ENCODE measurements around the gene IGFBP1. TPM values are rescaled to one million over a fixed set of nuclear protein-coding genes. Genes with fewer than 3 reads are reported as not detected.

IGFBP1 gene
- total and polyA plus RNA-seq, 2 of the 13 experiments (the other 11 are each of a cell fraction or from before 2014, with no cell fraction given) = 5.4 to 885 TPM

DNA sequence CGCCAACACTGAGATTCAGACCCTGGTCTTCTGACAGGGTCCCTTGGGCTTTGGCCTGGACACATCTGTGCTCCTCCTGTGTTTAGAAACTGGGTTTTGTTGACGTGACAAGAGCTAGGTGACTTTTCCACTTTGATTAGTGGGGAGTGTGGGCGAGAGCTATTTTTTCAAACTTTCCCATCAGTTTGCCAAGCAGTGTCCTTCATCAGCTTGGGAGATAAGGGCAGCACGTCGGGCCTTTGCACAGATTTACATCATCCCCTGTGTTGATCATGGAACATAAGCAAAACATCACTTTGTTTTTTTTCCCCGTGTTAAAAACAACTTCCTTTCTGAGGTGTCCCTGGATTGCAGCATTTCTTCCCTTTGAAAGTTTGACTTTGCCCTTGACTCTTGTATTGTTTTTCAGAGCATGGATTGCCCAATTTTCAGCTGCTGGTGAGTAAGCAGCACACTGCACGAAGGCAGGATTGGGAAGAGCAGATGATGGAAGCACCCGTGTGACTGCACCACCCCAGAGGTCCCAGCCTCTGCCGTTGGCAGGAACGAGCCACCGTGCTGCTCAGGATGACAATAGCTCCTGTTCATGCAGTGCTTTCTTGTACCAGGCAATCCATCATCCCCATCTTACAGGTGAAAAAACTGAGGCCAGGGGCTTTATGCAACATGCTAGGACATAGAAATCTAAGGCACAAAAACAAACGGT lies 6.4 kb upstream of the IGFBP1 start (continued):
- TF ChIP-seq, protein P1, sequence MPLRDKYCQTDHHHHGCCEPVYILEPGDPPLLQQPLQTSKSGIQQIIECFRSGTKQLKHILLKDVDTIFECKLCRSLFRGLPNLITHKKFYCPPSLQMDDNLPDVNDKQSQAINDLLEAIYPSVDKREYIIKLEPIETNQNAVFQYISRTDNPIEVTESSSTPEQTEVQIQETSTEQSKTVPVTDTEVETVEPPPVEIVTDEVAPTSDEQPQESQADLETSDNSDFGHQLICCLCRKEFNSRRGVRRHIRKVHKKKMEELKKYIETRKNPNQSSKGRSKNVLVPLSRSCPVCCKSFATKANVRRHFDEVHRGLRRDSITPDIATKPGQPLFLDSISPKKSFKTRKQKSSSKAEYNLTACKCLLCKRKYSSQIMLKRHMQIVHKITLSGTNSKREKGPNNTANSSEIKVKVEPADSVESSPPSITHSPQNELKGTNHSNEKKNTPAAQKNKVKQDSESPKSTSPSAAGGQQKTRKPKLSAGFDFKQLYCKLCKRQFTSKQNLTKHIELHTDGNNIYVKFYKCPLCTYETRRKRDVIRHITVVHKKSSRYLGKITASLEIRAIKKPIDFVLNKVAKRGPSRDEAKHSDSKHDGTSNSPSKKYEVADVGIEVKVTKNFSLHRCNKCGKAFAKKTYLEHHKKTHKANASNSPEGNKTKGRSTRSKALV (CRISPR knock-in tag; IDR thresholded peaks at IDR 0.05) = peak; percentile 52; the same call in 1 of the 2 replicates
- no peak for TF ChIP-seq SP2 (CRISPR knock-in tag; IDR thresholded peaks at IDR 0.05)
- TF ChIP-seq, protein P2, sequence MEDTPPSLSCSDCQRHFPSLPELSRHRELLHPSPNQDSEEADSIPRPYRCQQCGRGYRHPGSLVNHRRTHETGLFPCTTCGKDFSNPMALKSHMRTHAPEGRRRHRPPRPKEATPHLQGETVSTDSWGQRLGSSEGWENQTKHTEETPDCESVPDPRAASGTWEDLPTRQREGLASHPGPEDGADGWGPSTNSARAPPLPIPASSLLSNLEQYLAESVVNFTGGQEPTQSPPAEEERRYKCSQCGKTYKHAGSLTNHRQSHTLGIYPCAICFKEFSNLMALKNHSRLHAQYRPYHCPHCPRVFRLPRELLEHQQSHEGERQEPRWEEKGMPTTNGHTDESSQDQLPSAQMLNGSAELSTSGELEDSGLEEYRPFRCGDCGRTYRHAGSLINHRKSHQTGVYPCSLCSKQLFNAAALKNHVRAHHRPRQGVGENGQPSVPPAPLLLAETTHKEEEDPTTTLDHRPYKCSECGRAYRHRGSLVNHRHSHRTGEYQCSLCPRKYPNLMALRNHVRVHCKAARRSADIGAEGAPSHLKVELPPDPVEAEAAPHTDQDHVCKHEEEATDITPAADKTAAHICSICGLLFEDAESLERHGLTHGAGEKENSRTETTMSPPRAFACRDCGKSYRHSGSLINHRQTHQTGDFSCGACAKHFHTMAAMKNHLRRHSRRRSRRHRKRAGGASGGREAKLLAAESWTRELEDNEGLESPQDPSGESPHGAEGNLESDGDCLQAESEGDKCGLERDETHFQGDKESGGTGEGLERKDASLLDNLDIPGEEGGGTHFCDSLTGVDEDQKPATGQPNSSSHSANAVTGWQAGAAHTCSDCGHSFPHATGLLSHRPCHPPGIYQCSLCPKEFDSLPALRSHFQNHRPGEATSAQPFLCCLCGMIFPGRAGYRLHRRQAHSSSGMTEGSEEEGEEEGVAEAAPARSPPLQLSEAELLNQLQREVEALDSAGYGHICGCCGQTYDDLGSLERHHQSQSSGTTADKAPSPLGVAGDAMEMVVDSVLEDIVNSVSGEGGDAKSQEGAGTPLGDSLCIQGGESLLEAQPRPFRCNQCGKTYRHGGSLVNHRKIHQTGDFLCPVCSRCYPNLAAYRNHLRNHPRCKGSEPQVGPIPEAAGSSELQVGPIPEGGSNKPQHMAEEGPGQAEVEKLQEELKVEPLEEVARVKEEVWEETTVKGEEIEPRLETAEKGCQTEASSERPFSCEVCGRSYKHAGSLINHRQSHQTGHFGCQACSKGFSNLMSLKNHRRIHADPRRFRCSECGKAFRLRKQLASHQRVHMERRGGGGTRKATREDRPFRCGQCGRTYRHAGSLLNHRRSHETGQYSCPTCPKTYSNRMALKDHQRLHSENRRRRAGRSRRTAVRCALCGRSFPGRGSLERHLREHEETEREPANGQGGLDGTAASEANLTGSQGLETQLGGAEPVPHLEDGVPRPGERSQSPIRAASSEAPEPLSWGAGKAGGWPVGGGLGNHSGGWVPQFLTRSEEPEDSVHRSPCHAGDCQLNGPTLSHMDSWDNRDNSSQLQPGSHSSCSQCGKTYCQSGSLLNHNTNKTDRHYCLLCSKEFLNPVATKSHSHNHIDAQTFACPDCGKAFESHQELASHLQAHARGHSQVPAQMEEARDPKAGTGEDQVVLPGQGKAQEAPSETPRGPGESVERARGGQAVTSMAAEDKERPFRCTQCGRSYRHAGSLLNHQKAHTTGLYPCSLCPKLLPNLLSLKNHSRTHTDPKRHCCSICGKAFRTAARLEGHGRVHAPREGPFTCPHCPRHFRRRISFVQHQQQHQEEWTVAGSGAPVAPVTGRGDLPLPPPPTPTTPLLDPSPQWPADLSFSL (CRISPR knock-in tag; IDR thresholded peaks at IDR 0.05) = no peak
- TF ChIP-seq MAZ (IDR thresholded peaks at IDR 0.05; ENCODE audit: borderline replicate concordance, low read depth, low read length) = no peak
- peak; percentile 82 for TF ChIP-seq MAZ (CRISPR knock-in tag; IDR thresholded peaks at IDR 0.05; ENCODE audit: low read depth)
- TF ChIP-seq KLF13 (CRISPR knock-in tag; IDR thresholded peaks at IDR 0.05) = no peak
- peak; percentile 100 for TF ChIP-seq CHD4 (IDR thresholded peaks at IDR 0.05; ENCODE audit: borderline replicate concordance, low read length)
- TF ChIP-seq NCOA2 (CRISPR knock-in tag; IDR thresholded peaks at IDR 0.05) = peak; percentile 99
- peak; percentile 91 for TF ChIP-seq ZNF780A (CRISPR knock-in tag; IDR thresholded peaks at IDR 0.05)
- TF ChIP-seq, protein P3, sequence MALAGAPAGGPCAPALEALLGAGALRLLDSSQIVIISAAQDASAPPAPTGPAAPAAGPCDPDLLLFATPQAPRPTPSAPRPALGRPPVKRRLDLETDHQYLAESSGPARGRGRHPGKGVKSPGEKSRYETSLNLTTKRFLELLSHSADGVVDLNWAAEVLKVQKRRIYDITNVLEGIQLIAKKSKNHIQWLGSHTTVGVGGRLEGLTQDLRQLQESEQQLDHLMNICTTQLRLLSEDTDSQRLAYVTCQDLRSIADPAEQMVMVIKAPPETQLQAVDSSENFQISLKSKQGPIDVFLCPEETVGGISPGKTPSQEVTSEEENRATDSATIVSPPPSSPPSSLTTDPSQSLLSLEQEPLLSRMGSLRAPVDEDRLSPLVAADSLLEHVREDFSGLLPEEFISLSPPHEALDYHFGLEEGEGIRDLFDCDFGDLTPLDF (CRISPR knock-in tag; IDR thresholded peaks at IDR 0.05) = no peak
- TF ChIP-seq, protein P4, sequence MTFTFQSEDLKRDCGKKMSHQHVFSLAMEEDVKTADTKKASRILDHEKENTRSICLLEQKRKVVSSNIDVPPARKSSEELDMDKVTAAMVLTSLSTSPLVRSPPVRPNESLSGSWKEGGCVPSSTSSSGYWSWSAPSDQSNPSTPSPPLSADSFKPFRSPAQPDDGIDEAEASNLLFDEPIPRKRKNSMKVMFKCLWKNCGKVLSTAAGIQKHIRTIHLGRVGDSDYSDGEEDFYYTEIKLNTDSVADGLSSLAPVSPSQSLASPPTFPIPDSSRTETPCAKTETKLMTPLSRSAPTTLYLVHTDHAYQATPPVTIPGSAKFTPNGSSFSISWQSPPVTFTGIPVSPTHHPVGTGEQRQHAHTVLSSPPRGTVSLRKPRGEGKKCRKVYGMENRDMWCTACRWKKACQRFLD (CRISPR knock-in tag; IDR thresholded peaks at IDR 0.05; ENCODE audit: borderline replicate concordance) = no peak; the same call in 1 of the 2 replicates
- TF ChIP-seq NKX3-1 (CRISPR knock-in tag; IDR thresholded peaks at IDR 0.05) = peak; percentile 48; the same call in 1 of the 2 replicates
- no peak for TF ChIP-seq CENPT (CRISPR knock-in tag; IDR thresholded peaks at IDR 0.05; ENCODE audit: low read depth)
- TF ChIP-seq, protein P5, sequence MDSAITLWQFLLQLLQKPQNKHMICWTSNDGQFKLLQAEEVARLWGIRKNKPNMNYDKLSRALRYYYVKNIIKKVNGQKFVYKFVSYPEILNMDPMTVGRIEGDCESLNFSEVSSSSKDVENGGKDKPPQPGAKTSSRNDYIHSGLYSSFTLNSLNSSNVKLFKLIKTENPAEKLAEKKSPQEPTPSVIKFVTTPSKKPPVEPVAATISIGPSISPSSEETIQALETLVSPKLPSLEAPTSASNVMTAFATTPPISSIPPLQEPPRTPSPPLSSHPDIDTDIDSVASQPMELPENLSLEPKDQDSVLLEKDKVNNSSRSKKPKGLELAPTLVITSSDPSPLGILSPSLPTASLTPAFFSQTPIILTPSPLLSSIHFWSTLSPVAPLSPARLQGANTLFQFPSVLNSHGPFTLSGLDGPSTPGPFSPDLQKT (CRISPR knock-in tag; IDR thresholded peaks at IDR 0.05; ENCODE audit: borderline replicate concordance) = no peak

Measured in HepG2 (cell line).